Heart left ventricle (tissue), 13 donors: ENCODE results near the gene BTBD19.

ENCODE experiments used
- CTCF ChIP-seq, 12 donors: fragments of 200-600 bp; sonication (generic) in 4 of 12; IDR thresholded peaks; one replicate each; pipeline versions ENCODE4 v1.5.0 to v1.8.0; 2018 to 2022; ENCODE audit warnings: antibody characterized with exemption in 12 of 12, mild to moderate bottlenecking in 5 of 12
- POLR2A ChIP-seq, 2 donors: fragments of 450-650 bp; IDR thresholded peaks; one replicate each; pipeline ENCODE4 v1.6.1; 2017; ENCODE audit warnings: antibody characterized with exemption in 2 of 2, mild to moderate bottlenecking in 2 of 2, moderate library complexity in 2 of 2
- donor health status: ischemic (EF 13 %, LVEDD 7.1; RV severe dilation, severe dysfunction).
- donor health status: DM: no; HTN: yes; CAD: no.
- donor health status: DM: no; HTN: no; CAD: no.
- donor health status: ischemic (EF 25% LVEDD 6.9; RV normal size, moderate dysfunction).
- donor health status: ischemic (EF 25% LVEDD 5.7; RV mildly dilated, moderate dysfunction).
- donor health status: ischemic (EF 35%, LVEDD 5.7; RV mildly dilated, moderate dysfunction).
- donor health status: nonischemic (EF 11% LVEDD 7.7; RV severe dilation, severe dysfunction).
- donor health status: DM: yes; HTN: yes; CAD: no.
- donor health status: PGD.
- donor health status: ischemic (EF 29% LVEDD 5.4; RV normal size, mild dysfunction).
- donor health status: nonischemic (EF 23%, LVEDD 6.1; RV moderate dilation, normal function).

- TF ChIP-seq CTCF (IDR thresholded peaks at IDR 0.05) (no peak), POLR2A (IDR thresholded peaks at IDR 0.05) (no peak)
Observed at GRCh38 chr1:44803062-44803311, 5.3 kb upstream of the BTBD19 start.
